HG02678 (cell line): ENCODE measurements around the gene PPM1J.

Source experiments
- ATAC-seq: cut with Tn5 transposase; IDR thresholded peaks from one replicate; pipeline ENCODE4 v1.9.1; 2021; ENCODE audit warnings: mild to moderate bottlenecking, moderate library complexity; ENCODE audit not compliant: unreplicated experiment

Gene PPM1J

GRCh38 chr1:112704934-112705627, 10.1 kb downstream of the PPM1J start:
- ATAC-seq: peak; percentile 59

GRCh38 chr1:112704391-112704933, 10.7 kb downstream of the PPM1J start:
- no peak for ATAC-seq

GRCh38 chr1:112703706-112704105, 11.4 kb downstream of the PPM1J start:
- no peak for ATAC-seq

- ATAC-seq: no peak
These were observed 12.5 kb downstream of the PPM1J start for GRCh38 chr1:112702420-112703261.

- ATAC-seq: no peak
These were observed 13.1 kb downstream of the PPM1J start for GRCh38 chr1:112702067-112702395.

- ATAC-seq: no peak
These were observed 13.7 kb downstream of the PPM1J start for GRCh38 chr1:112701227-112702066.

- ATAC-seq: peak; percentile 45
These were observed 14.6 kb downstream of the PPM1J start for GRCh38 chr1:112700290-112701226.

GRCh38 chr1:112699425-112700144, 15.5 kb downstream of the PPM1J start:
- ATAC-seq: no peak

- ATAC-seq: no peak
These were observed 16.5 kb downstream of the PPM1J start for GRCh38 chr1:112698366-112699310.

GRCh38 chr1:112697781-112698201, 17.3 kb downstream of the PPM1J start:
- ATAC-seq: no peak

GRCh38 chr1:112696578-112697314, 18.4 kb downstream of the PPM1J start:
- ATAC-seq: no peak

- ATAC-seq: no peak
These were observed 19.9 kb downstream of the PPM1J start for GRCh38 chr1:112695276-112695675.

- no peak for ATAC-seq
These were observed 20.7 kb downstream of the PPM1J start for GRCh38 chr1:112694363-112694929.

- ATAC-seq: no peak
These were observed 21.3 kb downstream of the PPM1J start for GRCh38 chr1:112693821-112694220.

GRCh38 chr1:112692681-112693080, 22.5 kb downstream of the PPM1J start:
- no peak for ATAC-seq

GRCh38 chr1:112689842-112690237, 25.3 kb downstream of the PPM1J start:
- no peak for ATAC-seq

- ATAC-seq: no peak
These were observed 25.8 kb downstream of the PPM1J start for GRCh38 chr1:112689196-112689841.
